ENCODE measurements around the gene IMMP2L.
"Not testable (repeated sequence)": the region's sequence is repeated elsewhere in the genome, so short reads cannot be mapped to it uniquely, and the experiment has no call there.

The IMMP2L gene

GRCh38 chr7:110673148-110673547 is 889.1 kb downstream of the IMMP2L start:
- DNase-seq, result no peak

GRCh38 chr7:110669410-110669809 is 892.9 kb downstream of the IMMP2L start:
- no peak for DNase-seq

GRCh38 chr7:110664803-110665202 is 897.5 kb downstream of the IMMP2L start:
- DNase-seq, result no peak

- not testable (repeated sequence) for DNase-seq
These were observed 901.7 kb downstream of the IMMP2L start for GRCh38 chr7:110660637-110661036.

- DNase-seq, result no peak
These were observed 912.0 kb downstream of the IMMP2L start for GRCh38 chr7:110650328-110650727.

- DNase-seq, result no peak
These were observed 915.0 kb downstream of the IMMP2L start for GRCh38 chr7:110647266-110647665.

GRCh38 chr7:110646804-110647203 is 915.5 kb downstream of the IMMP2L start:
- DNase-seq, result no peak

- DNase-seq, result no peak
These were observed 916.7 kb downstream of the IMMP2L start for GRCh38 chr7:110645616-110646015.

GRCh38 chr7:110645060-110645459 is 917.2 kb downstream of the IMMP2L start:
- no peak for DNase-seq

GRCh38 chr7:110637252-110637651 is 925.0 kb downstream of the IMMP2L start:
- no peak for DNase-seq

GRCh38 chr7:110633313-110633712 is 929.0 kb downstream of the IMMP2L start:
- DNase-seq, result no peak

GRCh38 chr7:110626414-110626813 is 935.9 kb downstream of the IMMP2L start:
- no peak for DNase-seq

GRCh38 chr7:110625294-110625693 is 937.0 kb downstream of the IMMP2L start:
- DNase-seq, result no peak

GRCh38 chr7:110623436-110623835 is 938.9 kb downstream of the IMMP2L start:
- no peak for DNase-seq

- DNase-seq, result no peak
These were observed 941.0 kb downstream of the IMMP2L start for GRCh38 chr7:110621289-110621688.

GRCh38 chr7:110620110-110620735 is 942.1 kb downstream of the IMMP2L start:
- DNase-seq, result no peak
